Glutamatergic neuron (in vitro differentiated cells): ENCODE data around the gene ATG5. TPM values are rescaled to one million over a fixed set of nuclear protein-coding genes. Genes with fewer than 3 reads are reported as not detected.

Experiments
- DNase-seq: peaks from one replicate; pipeline ENCODE4 v3.0.0; 2022
- H3K27ac Mint-ChIP-seq: one replicate; pipeline ENCODE4 v1.8.0; 2020; ENCODE audit warnings: mild to moderate bottlenecking, mixed read lengths, inconsistent platforms; ENCODE audit not compliant: unreplicated experiment
- H3K27me3 Mint-ChIP-seq: one replicate; pipeline ENCODE4 v1.8.0; 2020; ENCODE audit warnings: mild to moderate bottlenecking, moderate library complexity, mixed read lengths, inconsistent platforms; ENCODE audit not compliant: unreplicated experiment
- H3K36me3 Mint-ChIP-seq: one replicate; pipeline ENCODE4 v1.8.0; 2020; ENCODE audit warnings: mild to moderate bottlenecking, mixed read lengths, inconsistent platforms; ENCODE audit not compliant: unreplicated experiment
- H3K4me1 Mint-ChIP-seq: one replicate; pipeline ENCODE4 v1.8.0; 2020; ENCODE audit warnings: mild to moderate bottlenecking, low read depth, mixed read lengths, inconsistent platforms; ENCODE audit not compliant: unreplicated experiment
- H3K4me3 Mint-ChIP-seq: one replicate; pipeline ENCODE4 v1.8.0; 2020; ENCODE audit warnings: mild to moderate bottlenecking, mixed read lengths, inconsistent platforms; ENCODE audit not compliant: unreplicated experiment
- H3K9me3 Mint-ChIP-seq: one replicate; pipeline ENCODE4 v1.8.0; 2020; ENCODE audit warnings: mild to moderate bottlenecking, moderate library complexity, mixed read lengths, inconsistent platforms; ENCODE audit not compliant: unreplicated experiment
- CTCF ChIP-seq: fragments of 200-600 bp; sonication (generic); IDR thresholded peaks from one replicate; pipeline ENCODE4 v1.5.0; 2021; ENCODE audit not compliant: partially characterized antibody, unreplicated experiment
- total RNA-seq: library from RNA; stranded (reverse); fragmentation: NEBNext Ultra II Directional; extraction: Animal tissue kit (Norgen Biotek cat#: 25700); gene quantifications from one replicate; pipeline ENCODE4 v1.2.1, GENCODE V29; 2021; ENCODE audit not compliant: unreplicated experiment

ATG5 gene
- total RNA-seq, 1 donor from 2014 or later: 24.8 TPM

GRCh38 chr6:106192824-106193223, 132.7 kb downstream of the ATG5 start:
- Mint-ChIP-seq H3K27ac (no peak overlapping the region), H3K36me3 (no peaks in the 10 kb centered on the region), H3K4me3 (no peak overlapping the region), H3K4me1 (no peaks in the 10 kb centered on the region), H3K27me3 (no peaks in the 10 kb centered on the region), H3K9me3 (no peaks in the 10 kb centered on the region)
- DNase-seq: no peak
- no peak for TF ChIP-seq CTCF

- DNase-seq: no peak
- H3K36me3 Mint-ChIP-seq: no peaks in the 10 kb centered on the region
- no peaks in the 10 kb centered on the region for H3K9me3 Mint-ChIP-seq
- no peak for TF ChIP-seq CTCF
- no peaks in the 10 kb centered on the region for H3K27me3 Mint-ChIP-seq
- H3K27ac Mint-ChIP-seq: no peak overlapping the region
- H3K4me3 Mint-ChIP-seq: no peak overlapping the region
- no peaks in the 10 kb centered on the region for H3K4me1 Mint-ChIP-seq
These were observed 137.3 kb downstream of the ATG5 start for GRCh38 chr6:106188104-106188794.

- no peak overlapping the region for H3K4me3 Mint-ChIP-seq
- no peaks in the 10 kb centered on the region for H3K36me3 Mint-ChIP-seq
- H3K27me3 Mint-ChIP-seq: no peaks in the 10 kb centered on the region
- TF ChIP-seq CTCF: no peak
- H3K27ac Mint-ChIP-seq: no peak overlapping the region
- H3K4me1 Mint-ChIP-seq: no peaks in the 10 kb centered on the region
- H3K9me3 Mint-ChIP-seq: no peaks in the 10 kb centered on the region
- no peak for DNase-seq
These were observed 138.1 kb downstream of the ATG5 start for GRCh38 chr6:106187424-106187982.

- Mint-ChIP-seq H3K27ac (no peak overlapping the region), H3K27me3 (no peaks in the 10 kb centered on the region), H3K36me3 (no peaks in the 10 kb centered on the region), H3K9me3 (no peaks in the 10 kb centered on the region), H3K4me1 (no peaks in the 10 kb centered on the region), H3K4me3 (no peak overlapping the region)
- TF ChIP-seq CTCF: no peak
- DNase-seq: no peak
These were observed 138.8 kb downstream of the ATG5 start for GRCh38 chr6:106186714-106187113.

GRCh38 chr6:106186172-106186571, 139.4 kb downstream of the ATG5 start:
- Mint-ChIP-seq H3K4me3 (no peak overlapping the region), H3K9me3 (no peaks in the 10 kb centered on the region), H3K27me3 (no peaks in the 10 kb centered on the region), H3K4me1 (no peaks in the 10 kb centered on the region), H3K36me3 (no peaks in the 10 kb centered on the region), H3K27ac (no peak overlapping the region)
- DNase-seq: no peak
- no peak for TF ChIP-seq CTCF
